Ishikawa (cell line): ENCODE data around the gene APBA1.

Experiments used
- CEBPB ChIP-seq: IDR thresholded peaks from 2 replicates; pipeline ENCODE4 v1.6.1; 2012
- CREB1 ChIP-seq: IDR thresholded peaks from 2 replicates; pipeline ENCODE4 v1.6.1; 2012; ENCODE audit warnings: low read depth
- EGR1 ChIP-seq: IDR thresholded peaks from 2 replicates; pipeline ENCODE4 v1.6.1; 2012
- EP300 ChIP-seq: IDR thresholded peaks from 2 replicates; pipeline ENCODE4 v1.6.1; 2012; ENCODE audit warnings: borderline replicate concordance
- FOXM1 ChIP-seq: IDR thresholded peaks from 2 replicates; pipeline ENCODE4 v1.6.1; 2012; ENCODE audit warnings: low read depth, borderline replicate concordance
- NFIC ChIP-seq: IDR thresholded peaks from 2 replicates; pipeline ENCODE4 v1.6.1; 2012
- RAD21 ChIP-seq: IDR thresholded peaks from 2 replicates; pipeline ENCODE4 v1.6.1; 2012; ENCODE audit warnings: low read depth
- TAF1 ChIP-seq: IDR thresholded peaks from 2 replicates; pipeline ENCODE4 v1.6.1; 2012; ENCODE audit warnings: low read depth, mild to moderate bottlenecking
- TCF12 ChIP-seq: IDR thresholded peaks from 2 replicates; pipeline ENCODE4 v1.6.1; 2012; ENCODE audit warnings: low read depth
- TEAD4 ChIP-seq: IDR thresholded peaks from 2 replicates; pipeline ENCODE4 v1.6.1; 2012
- YY1 ChIP-seq: IDR thresholded peaks from 2 replicates; pipeline ENCODE4 v1.6.1; 2012; ENCODE audit warnings: low read depth
- ZBTB7A ChIP-seq: IDR thresholded peaks from 2 replicates; pipeline ENCODE4 v1.6.1; 2012; ENCODE audit warnings: low read depth
- TF ChIP-seq, protein P1 (sequence below): IDR thresholded peaks from 2 replicates; pipeline ENCODE4 v1.6.1; 2012
- TF ChIP-seq, protein P2 (sequence below): IDR thresholded peaks from 2 replicates; pipeline ENCODE4 v1.6.1; 2012
- TF ChIP-seq, protein P3 (sequence below): IDR thresholded peaks from 2 replicates; pipeline ENCODE4 v1.6.1; 2012; ENCODE audit warnings: low read depth, mild to moderate bottlenecking

APBA1 gene

DNA sequence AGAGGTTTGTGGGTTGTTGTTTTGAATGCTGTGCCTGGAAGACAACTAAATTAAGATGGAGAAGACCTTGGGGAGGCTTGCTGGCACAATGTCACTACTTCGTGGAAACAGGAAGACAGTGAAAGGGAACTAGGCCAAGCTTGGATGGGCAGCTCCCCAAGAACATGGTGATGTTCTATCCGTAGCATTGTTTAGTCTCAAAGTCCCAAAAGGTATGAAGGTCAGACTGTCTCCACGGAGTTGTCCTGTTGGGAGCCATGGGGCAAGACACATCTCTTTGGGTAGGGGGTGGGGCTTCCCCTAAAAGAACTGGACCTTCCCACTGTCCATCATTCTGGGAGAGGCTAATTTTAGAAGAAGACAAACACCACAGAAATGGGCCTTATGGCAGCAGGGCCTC lies 206.7 kb downstream of the APBA1 start:
- TF ChIP-seq EGR1, result no peak
- no peak for TF ChIP-seq EP300
- no peak for TF ChIP-seq CREB1
- TF ChIP-seq NFIC, result no peak
- TF ChIP-seq, protein P1, sequence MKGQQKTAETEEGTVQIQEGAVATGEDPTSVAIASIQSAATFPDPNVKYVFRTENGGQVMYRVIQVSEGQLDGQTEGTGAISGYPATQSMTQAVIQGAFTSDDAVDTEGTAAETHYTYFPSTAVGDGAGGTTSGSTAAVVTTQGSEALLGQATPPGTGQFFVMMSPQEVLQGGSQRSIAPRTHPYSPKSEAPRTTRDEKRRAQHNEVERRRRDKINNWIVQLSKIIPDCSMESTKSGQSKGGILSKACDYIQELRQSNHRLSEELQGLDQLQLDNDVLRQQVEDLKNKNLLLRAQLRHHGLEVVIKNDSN, result no peak

DNA sequence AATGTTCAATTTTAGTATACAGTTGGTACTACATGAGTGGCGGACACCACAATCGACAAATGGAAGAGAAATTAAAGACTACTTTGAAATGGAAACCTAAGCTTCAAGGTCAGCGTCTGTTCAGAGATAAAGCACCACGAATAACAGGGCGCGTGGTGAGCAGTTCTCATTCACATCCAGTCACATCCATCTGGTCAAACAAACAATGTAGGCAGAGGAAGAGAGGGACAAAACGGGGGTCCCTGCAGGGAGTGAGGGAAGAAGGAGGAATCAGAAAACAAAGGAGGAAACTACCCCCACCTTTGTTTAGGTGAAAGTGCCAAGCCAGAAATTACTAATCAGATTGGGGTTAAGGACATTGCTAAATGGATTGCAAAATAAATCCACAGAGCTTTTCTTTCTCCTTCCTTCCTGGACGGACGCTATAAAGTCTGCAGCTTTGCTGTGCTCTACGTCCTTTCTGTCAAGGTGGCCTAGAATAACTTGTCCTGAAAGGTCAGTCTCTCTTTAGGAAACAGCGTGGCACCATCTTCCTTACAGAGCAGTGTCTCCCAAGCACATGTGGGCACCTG lies 208.6 kb downstream of the APBA1 start:
- TF ChIP-seq, protein P1, result no peak
- TF ChIP-seq EP300 (no peak), TEAD4 (no peak), FOXM1 (no peak)

DNA sequence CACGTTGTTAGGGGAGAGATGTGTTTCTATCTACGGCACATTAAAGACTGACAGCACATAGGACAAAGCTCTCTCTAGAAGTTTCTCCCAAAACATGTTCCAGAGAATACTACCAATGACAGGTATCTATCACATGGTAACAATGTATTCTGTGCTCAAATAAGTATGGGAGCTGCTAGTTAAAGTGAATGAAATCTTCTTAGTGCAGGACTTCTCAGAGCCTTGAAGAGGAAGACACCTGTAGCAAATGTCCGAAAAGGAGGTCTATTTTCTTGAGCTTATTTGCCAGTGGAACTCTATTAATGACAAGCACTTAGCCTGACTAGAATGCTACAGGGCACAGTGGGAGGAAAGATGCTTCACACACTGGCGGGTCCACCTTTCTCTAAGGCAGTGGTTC lies 209.8 kb downstream of the APBA1 start:
- no peak for TF ChIP-seq TEAD4
- no peak for TF ChIP-seq TCF12
- TF ChIP-seq, protein P2, sequence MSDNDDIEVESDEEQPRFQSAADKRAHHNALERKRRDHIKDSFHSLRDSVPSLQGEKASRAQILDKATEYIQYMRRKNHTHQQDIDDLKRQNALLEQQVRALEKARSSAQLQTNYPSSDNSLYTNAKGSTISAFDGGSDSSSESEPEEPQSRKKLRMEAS, result no peak
- no peak for TF ChIP-seq CREB1
- TF ChIP-seq FOXM1, result no peak
- TF ChIP-seq ZBTB7A, result no peak
- TF ChIP-seq TAF1, result no peak
- TF ChIP-seq CEBPB, result no peak
- TF ChIP-seq EP300, result no peak
- TF ChIP-seq RAD21, result no peak
- TF ChIP-seq, protein P3, sequence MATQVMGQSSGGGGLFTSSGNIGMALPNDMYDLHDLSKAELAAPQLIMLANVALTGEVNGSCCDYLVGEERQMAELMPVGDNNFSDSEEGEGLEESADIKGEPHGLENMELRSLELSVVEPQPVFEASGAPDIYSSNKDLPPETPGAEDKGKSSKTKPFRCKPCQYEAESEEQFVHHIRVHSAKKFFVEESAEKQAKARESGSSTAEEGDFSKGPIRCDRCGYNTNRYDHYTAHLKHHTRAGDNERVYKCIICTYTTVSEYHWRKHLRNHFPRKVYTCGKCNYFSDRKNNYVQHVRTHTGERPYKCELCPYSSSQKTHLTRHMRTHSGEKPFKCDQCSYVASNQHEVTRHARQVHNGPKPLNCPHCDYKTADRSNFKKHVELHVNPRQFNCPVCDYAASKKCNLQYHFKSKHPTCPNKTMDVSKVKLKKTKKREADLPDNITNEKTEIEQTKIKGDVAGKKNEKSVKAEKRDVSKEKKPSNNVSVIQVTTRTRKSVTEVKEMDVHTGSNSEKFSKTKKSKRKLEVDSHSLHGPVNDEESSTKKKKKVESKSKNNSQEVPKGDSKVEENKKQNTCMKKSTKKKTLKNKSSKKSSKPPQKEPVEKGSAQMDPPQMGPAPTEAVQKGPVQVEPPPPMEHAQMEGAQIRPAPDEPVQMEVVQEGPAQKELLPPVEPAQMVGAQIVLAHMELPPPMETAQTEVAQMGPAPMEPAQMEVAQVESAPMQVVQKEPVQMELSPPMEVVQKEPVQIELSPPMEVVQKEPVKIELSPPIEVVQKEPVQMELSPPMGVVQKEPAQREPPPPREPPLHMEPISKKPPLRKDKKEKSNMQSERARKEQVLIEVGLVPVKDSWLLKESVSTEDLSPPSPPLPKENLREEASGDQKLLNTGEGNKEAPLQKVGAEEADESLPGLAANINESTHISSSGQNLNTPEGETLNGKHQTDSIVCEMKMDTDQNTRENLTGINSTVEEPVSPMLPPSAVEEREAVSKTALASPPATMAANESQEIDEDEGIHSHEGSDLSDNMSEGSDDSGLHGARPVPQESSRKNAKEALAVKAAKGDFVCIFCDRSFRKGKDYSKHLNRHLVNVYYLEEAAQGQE, result no peak
- no peak for TF ChIP-seq NFIC
- TF ChIP-seq, protein P1, result no peak

DNA sequence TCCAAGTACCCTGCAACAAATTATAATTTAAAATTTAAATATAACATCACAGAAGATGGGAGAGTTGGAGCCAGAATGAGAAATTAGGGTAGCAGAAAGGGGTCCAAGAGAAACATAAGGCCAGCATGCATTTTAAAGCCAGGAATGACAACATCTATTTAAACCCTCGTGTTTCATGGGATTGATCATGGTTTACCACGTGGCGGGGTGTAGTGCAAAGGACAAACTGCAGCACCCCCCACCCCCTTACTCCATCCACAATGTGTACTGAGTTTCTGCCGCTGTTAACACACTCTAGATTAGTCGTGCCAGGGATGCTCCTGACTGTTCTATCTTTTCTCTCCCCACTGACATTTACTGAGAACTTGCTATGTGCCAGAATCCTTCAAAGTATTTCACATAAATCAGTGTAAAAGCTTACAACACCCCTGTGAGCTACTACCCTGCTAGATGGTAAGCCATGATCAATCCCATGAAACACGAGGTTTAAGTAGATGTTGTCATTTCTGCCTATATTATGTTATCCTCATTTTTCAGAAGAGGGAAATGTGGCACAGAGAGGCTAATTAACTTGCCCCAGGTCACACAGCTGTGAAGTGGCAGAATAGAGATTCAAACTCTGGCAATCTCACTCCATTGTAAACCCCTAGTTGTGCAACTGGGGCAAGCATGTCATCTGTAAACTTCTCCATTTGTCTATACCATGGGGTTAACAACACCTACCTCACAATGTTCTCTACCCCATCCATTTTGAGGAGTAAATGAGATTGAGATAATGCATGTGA lies 210.9 kb downstream of the APBA1 start:
- TF ChIP-seq NFIC (no peak), EP300 (no peak), TEAD4 (no peak), FOXM1 (no peak), YY1 (no peak), CREB1 (no peak), TAF1 (no peak), CEBPB (no peak), ZBTB7A (no peak), RAD21 (no peak), TCF12 (no peak), EGR1 (no peak)
- TF ChIP-seq, protein P3, result no peak
- TF ChIP-seq, protein P2, result no peak
- TF ChIP-seq, protein P1, result no peak

DNA sequence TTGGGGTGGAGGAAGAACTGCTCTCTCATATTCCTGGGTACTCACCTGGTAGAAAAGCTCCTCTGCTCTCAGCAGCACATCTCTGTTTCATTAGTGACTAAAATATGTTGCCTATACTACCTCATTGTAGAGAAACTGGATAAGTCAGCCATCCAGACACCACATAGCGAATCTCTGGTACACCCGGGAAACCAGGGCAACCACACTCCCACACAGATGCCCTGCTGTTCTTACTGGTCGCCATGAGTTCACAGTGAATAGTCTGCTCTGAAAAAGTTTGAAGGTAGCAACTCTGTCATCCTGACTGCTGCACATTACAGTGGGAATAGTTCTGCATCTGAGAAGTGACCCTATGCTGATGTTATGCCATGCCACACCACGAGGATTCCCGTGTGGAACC lies 212.2 kb downstream of the APBA1 start:
- TF ChIP-seq TCF12 (no peak), CREB1 (no peak), TAF1 (no peak), CEBPB (no peak), ZBTB7A (no peak), TEAD4 (no peak), YY1 (no peak), EP300 (no peak), RAD21 (no peak), FOXM1 (no peak)
- TF ChIP-seq, protein P1, result no peak
- TF ChIP-seq, protein P2, result no peak
- TF ChIP-seq, protein P3, result no peak
